DMS 273 (cell line): ENCODE results near the gene TGM2.
"Not testable (repeated sequence)": the region's sequence is repeated elsewhere in the genome, so short reads cannot be mapped to it uniquely, and the experiment has no call there.

Experiments
- DNase-seq: peaks from one replicate; lab custom pipeline; 2025; ENCODE audit not compliant: unreplicated experiment; lab: John Stamatoyannopoulos, UW

TGM2 gene

DNA sequence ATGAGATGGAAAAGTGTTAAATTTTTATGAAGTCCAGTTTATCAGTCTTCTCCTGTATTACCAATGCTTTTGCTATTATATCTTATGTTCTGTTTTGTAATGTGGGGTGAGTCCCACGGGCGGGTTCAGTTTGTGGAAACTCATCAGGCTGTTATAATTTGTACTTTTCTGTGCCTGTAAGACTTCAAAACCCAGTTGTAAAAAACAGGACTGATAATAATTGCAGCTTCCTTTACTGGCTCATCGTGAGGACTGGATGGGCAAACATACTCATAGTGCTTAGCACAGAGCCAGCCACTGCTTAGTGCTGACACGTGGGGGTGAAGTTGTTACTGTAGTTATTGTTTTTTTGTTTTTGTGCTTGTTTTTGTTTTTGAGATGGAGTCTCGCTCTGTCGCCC, 45.6 kb downstream of the TGM2 start:
- DNase-seq: no peak

DNA sequence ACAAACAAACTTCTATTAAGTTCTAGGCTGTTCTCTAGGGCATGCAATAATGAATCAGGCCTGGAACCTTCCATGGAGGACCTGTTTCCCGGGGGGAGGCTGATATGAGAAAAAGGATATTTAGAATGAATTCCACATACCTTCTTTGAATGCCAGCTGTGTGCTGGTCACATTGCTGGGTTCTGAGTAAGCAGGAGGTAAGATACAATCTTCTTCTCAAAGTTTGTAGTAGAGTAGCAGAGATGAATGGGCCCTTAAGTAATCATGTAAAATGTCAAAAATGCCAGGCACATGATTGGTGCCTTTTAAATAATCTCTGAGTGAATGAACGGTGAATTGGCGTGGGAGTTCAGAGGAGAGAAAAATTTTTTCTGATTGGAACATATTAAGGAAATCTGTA, 47.4 kb downstream of the TGM2 start:
- no peak for DNase-seq

DNA sequence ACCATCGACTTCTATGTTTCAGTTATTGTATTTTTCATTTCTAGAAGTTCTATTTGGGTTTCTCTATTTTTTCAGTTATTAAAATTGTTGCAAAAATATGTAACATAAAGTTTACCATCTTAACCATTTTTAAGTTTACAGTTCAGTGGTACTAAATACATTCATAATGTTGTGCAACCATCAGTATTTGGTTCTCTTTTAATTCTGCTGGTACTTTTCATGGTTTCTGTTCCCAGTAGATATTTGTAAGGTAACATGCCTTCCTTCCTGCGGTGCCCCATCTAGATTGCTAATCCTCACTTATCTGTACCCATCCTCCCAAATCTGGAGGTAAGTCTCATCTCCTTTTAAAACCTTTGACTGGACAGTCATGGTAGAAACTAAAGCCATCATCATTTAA, 47.9 kb downstream of the TGM2 start:
- no peak for DNase-seq

DNA sequence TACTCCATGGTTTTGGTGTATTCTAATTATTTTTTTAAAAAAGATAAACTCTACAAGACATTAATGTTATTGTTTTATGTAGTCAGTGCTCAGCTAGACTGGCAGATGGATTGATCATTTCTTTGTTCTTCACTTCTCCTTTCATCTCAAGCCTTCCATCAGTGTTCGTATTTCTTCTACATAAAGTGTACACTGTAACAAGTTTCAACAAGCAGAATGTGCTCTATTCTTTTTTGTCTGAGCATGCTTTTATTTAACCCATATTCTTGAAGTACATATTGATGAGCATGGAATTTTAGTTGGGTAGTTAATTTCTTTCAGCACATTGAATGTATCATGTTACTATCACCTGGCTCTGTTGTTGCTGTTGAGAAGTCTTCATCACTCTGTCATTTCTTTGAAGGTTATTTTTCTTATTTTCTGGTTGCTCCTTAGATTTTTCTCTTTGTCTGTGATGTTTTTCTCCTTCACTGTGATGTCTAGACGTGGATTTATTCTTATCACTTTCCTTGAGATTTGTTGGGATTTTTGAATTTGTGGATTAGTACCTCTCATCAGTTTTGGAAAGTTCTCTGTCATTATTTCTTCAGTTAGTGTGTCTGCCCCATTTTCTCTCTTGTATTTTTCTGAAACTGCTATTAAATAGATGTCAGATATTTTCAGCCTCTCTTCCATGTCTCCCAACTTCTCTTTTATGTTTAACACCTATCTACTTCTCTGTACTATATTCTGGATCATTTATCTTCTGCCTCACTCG, 48.5 kb downstream of the TGM2 start:
- DNase-seq: no peak

DNA sequence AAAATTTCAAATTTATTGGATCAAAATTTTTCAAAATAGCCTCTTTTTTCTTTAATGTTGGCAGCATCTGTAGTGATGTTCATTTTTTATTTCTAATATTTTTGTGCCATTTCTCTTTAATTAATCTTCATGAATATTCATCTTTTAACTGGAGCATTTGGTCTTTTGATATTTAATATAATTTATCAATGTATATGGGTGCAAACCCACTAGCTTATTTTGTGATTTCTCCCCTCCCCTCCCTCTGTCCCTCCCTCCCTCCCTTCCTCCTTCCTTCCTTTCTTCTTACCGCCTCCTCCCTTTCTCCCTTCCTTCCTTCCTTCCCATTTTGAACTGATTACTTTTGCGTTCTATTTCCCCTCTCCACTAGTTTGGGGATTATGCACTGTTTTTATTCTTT, 49.2 kb downstream of the TGM2 start:
- no peak for DNase-seq

DNA sequence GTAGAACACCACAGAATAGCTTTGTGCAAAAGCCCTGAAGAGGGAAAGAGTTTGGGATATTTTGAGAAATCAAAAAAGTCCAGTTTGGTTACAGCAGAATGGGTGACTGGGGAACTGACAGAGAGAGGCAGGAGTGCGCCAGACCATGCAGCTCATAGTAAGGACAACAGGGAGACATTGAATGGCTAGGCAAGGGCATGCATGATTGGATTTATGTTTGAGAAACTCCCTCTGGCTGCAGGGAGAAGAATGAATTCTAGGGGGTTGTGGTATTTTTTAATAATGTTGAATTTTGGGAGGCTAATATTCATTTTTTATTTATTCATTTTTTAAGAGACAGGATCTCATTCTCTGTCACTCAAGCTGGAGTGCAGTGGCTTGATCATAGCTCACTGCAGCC, 49.9 kb downstream of the TGM2 start:
- no peak for DNase-seq

DNA sequence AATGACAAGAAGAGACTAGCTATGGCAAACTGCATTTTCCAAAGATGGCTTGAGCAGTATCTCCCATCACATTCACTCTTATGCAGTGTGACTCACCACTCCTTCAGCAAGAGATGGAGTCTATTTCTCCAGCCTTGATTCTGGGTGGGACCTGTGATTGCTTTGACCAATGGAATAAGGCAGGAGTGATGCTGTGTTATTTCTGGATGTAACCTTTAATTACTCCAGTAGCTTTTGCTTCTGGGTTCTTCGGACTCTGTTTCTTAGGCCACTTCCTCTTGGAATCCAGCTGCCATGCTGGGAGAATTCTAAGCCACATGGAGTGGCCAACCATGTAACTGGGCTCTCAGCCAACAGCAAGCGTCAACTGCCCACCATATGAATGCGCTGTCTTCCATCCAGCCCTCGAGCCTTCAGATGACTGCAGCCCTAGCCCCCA, 50.7 kb downstream of the TGM2 start:
- no peak for DNase-seq

DNA sequence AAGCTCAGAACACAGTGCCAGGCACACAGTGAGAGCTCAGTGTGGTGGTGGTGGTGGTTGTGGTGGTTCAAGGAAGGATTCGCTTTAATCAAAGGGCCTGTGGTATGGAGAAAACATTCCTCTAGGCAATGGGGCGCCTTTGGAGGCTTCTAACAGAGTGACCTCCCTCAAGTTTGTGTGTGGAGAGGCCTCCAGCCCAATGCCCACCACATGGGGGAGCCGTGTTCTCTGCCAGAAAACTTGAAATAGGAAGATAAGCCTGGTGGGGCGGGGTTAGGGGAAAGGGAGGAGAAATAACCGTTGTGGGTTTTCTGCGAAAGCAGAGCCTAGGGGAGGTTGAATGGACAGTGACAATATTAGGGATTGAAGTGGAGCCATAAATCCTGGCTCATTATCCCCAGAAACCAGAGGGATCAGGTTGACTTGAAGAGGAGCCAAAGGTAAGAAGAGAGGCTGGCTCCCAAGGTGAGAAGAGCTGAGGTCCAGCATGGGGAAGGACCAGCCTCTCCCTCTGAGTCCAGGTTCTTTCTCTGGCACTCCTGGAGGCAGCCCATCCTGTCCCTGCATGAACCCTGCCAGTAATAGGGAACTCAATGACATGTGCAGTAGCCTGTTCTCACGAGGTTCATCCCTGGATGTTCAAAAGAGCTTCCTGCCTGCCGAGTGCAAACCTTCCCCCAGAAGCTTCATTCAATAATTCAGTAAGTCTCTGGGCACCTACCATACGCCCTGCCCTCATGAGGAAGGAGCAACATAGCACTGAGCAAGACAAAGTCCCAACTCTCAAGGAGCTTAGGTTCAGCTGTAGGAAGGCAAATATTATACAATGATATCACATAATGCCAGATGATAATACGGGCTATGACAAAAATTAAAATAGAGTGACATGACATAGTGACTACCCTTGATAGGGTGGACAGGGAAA, 51.4 kb downstream of the TGM2 start:
- DNase-seq: peak; percentile 69

DNA sequence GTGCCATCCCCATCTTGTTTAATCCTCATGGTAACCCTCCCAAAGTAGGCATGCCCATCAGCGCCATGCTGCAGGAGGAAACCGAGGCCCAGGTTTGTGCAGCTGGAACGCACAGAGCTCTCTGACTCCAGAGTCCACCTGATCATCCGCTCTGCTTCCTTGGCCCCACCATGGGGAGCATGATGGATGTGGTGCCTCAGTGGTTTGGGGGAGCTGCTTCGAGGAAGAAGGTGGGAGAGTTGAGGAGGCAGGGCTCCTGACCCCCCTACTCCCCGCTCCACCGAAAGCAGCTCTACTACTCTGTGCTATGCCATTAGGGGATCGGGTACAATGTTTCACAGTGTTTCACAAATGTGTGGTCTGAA, 52.2 kb downstream of the TGM2 start:
- no peak for DNase-seq

DNA sequence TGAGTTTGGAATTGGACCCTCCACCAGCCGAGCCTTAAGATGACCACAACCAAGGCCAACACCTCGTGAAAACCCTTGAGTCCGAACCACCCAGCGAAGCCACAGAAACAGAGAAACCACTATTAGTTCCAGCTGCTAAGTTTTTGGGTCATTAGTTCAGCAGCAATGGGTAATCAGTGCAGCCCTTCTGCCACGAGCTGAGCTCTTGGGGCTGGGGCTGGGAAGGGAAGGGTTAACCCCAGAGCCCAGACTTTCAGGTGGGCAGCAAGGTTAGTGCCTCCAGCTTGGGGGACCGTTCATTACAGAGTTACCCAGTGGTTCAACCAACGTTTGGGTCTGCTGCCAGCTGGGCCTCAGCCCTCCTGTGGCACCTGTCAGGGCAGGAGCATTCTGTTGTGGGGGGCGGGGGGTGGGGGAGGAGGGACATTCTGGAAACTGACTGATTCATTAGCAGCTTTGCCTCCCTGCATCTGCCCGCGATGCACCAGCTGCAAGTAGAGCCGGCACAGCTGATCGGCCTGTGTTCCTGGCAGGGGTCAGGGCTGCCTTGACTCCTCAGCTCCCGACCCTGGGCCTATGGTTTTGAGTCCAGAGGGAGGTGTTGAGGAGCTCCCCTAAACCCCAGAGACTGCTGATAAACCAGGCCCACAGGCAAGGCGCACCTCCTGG, 52.7 kb downstream of the TGM2 start:
- peak; percentile 44 for DNase-seq

DNA sequence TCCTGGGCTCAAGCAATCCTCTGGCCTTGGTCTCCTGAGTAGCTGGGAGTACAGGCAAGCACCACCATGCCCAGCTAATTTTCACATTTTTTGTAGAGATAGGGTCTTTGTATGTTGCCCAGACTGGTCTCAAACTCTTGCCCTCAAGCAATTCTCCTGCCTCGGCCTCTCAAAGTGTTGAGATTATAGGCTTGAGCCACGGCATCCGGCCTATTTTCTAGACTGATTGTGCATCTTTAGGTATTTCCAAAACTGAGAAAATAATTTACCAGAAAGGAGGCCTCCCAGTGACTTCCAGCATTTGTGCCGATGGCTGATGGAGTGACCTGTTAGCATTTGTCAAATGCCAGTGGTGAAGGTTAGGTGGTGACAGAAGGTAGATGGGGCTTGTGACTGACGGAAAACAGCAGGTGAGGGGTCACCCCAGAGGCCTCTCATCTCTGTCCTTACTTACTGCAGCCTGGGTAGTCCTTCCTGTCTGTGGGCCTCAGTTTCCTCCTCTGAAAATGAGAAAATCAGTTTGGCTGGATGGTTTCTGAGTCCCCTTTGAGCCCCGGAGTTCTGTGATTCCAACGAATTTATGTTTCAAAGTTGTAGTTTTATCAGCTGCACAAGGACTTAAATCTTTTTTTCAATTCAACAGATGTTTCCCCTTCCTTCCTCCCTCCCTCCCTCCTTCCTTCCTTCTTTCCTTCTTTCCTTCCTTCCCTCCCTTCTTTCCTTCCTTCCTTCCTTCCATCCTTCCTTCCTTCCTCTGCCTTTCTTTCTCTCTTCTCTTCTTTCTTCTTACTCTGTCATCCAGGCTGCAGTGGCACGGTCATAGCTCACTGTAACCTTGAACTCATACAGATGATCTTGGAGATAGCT, 53.5 kb downstream of the TGM2 start:
- no peak for DNase-seq

DNA sequence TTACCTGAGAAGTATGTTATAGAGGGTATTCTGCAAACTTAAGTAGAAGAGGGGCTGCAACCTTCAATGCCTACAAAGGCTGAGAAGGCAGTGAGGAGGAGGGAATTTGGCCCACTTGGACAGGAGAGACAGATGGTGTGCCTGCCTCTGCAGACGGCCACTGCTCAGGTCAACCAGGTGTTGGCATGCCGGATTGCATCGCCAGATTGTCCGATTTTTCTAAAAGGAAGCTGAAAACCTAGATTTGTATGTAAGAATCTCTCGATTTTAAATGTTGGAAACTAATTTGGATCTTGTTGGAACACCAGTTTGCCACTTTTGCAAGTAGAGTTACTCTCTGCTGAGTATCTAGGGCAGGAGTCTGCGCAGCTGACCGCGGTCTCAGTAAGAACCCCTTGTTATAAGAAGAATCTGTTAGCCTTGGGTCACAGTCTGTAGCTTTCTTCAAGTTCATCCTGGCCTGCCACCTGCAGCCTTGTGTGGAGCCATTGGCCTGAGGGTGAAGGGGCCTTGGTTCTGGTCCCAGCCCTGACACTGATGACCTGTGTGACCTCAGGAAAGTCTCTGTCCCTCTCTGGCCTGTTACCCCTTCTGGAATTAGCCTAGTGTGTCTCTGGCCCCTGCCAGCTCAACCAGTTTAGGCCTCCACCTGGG, 54.4 kb downstream of the TGM2 start:
- DNase-seq: peak; percentile 40

DNA sequence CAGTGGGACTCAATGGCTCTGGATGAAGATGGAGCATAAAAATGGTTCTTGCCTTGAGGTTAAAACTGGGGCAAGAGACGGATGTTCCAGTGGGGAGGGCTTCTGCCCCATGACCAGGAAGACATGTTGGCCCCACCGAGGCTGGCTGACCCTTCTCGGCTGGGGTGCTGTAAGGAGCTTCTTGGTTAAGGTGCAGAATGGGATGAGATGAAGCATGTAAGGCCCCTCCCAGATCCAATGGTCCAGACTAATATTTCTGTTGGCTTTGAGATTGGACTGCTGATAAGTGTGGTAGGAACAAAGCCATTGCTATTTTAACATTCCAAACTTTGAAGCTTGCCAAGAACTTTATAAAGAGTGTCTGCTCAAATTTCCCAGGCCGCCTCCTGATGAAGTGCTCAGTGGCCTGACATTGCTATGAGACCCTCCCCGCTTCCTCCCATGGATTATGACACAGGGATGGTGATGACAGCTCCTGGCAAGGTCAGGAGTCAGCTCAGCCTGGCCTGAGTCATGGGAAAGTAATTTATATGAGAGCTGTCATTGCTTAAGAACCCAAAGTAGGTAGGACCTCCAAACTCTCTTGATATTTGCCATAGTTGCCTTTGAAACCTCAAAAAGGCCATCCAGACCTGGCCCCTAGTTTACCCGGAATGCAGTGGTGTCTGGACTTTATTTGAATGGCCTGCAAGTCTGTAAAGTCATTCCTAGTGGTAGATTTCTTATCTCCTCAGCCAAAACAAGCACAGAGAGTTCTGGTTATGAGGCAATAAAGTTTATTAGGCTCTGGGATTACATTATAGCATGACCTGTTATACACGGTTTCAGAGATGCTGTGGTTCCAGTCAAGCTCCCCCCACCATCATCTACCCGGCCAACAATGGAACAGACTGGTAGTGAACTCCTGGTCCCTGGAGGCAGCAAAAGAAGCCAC, 55.2 kb downstream of the TGM2 start:
- peak; percentile 22 for DNase-seq

DNA sequence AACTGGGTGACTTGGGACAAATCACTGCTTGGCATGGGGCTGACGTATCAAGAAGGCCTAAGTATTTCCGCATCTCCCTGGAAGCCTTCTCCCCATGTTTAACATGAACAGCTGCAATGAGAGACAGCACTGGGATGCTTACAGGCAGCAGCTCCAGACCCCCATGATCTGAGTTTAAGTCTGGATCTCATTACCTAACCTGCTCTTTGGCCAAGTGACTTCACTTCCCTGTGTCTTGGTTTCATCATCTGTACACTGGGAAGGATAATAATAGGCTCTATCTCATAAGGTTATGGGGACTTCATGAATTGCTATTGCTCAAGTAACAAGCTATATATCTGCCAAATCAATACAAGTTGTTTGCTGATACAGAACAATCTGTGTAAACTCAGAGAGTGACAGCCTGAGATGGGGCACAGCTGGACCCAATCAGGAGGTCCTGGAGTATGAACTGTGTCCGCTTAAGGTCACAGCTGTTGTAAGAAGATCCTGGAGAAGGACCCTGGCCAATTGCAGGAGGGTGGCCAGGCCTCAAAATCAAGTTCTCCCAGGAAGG, 56.0 kb downstream of the TGM2 start:
- DNase-seq: no peak

DNA sequence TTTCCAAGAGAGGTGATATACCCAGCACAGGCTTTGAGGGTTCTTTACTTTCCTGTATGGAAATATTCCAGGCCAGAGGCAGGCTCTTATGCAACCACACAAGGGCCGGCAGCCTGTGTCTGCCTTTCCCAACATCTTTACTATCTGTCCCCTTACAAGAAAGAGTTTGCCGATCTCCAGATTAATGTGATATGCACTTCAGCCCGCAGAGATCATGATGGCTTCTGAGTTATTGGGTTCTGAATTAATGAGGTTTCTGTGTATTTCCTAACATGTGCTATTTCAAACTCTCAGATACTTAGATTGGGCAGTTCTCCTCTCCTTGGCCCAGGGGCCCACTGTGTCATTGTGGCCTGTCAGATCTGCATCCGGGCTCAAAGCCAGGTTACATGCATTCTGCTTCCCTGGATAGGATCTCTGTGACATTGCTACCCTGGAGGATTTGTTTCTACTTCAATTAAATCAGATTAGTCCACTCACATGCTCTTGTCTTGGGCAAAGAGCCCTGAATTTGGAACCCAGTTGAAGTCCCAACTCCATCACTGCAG, 56.6 kb downstream of the TGM2 start:
- DNase-seq: no peak

DNA sequence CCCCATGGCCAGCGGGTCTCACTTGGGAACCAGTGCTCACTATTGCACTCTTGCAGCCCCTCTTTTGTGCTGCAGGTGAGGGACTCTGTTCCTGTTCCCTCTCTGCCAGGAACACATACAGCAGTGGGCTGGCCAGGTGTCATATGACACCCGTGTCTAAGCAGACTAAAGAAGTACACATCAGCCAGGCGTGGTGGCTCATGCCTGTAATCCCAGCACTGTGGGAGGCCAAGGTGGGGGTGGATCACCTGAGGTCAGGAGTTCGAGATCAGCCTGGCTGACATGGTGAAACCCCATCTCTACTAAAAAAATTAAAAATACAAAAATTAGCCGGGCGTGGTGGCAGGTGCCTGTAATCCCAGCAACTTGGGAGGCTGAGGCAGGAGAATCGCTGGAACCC, 57.2 kb downstream of the TGM2 start:
- DNase-seq: not testable (repeated sequence)

DNA sequence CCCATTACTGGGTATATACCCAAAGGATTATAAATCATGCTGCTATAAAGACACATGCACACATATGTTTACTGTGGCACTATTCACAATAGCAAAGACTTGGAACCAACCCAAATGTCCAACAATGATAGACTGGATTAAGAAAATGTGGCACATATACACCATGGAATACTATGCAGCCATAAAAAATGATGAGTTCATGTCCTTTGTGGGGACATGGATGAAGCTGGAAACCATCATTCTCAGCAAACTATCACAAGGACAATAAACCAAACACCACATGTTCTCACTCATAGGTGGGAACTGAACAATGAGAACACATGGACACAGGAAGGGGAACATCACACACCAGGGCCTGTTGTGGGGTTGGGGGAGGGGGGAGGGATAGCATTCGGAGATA, 57.7 kb downstream of the TGM2 start:
- not testable (repeated sequence) for DNase-seq

DNA sequence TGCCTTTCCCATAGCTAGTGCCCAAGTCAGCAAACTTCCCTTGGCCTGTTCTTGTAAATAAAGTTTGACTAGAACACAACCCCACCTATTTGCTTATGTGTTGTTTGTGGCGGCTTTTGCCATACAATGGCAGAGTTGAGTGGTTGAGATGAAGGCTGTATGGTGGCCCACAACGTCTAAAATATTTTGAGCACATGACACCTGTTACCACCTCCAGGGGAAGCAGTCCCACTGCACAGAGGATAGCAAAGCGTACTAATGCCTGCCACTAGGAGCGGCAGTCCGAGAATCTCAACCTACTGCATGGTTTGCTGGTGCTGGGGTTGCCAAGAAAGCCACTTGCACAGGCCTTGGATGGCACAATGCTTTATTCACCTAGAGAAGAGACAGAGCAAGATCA, 58.6 kb downstream of the TGM2 start:
- DNase-seq: no peak

DNA sequence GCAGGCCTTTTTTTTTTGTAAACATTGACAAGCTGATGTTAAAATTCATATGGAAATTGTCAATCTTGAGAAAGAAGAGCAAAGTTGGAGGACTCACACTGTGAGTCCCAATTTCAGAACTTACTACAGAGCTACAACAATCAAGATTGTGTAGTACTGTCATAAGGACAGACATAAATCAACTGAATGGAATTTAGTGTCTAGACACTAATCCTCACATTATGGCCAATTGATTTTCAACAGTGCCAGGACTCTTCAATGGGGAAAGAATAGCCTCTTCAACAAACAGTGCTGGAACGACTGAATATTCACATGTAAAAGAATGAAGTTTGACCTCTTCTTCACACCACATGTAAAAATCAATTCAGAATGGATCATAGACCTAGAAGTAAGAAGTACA, 60.8 kb downstream of the TGM2 start:
- no peak for DNase-seq
